ENCODE data around the gene NAGLU.
"Not testable (repeated sequence)": the region's sequence is repeated elsewhere in the genome, so short reads cannot be mapped to it uniquely, and the experiment has no call there.

The NAGLU gene

GRCh38 chr17:42541041-42541833 is 5.2 kb downstream of the NAGLU start:
- ChIA-PET POLR2A (no interaction called here), CTCF (interaction anchor here (1.2 to 1.5 kb wide), 2 partner anchors 13 to 27 kb away, joined by 3 to 4 read pairs; no protein-coding TSS in a partner anchor)
- H3K27ac ChIP-seq (ENCODE audit: insufficient read depth in 1 of 2, low read depth in 1 of 2, low read length in 2 of 2, poor library complexity in 1 of 2, severe bottlenecking in 2 of 2): no peak overlapping the region
- no peaks in the 10 kb centered on the region for H3K9me3 ChIP-seq (ENCODE audit: control extremely low read depth in 1 of 5, control insufficient read depth in 4 of 5, insufficient read depth in 2 of 5, low read depth in 1 of 5, low read length in 4 of 5)
- no peaks in the 10 kb centered on the region for H3K27me3 ChIP-seq (replicated peaks in 2 of 5; ENCODE audit: control insufficient read depth in 4 of 5, insufficient read depth in 5 of 5, low read length in 4 of 5)
- H3K36me3 ChIP-seq (ENCODE audit: control insufficient read depth in 4 of 4, insufficient read depth in 4 of 4, low read length in 3 of 4): peaks cover 0 to 59% (median 41%) of the 10 kb centered on the region in 4 experiments
- no peak for DNase-seq
- H3K4me3 ChIP-seq (ENCODE audit: control insufficient read depth in 1 of 7, extremely low read depth in 1 of 7, insufficient read depth in 4 of 7, low read depth in 2 of 7, low read length in 6 of 7): no peak overlapping the region
- WGBS (ENCODE audit: insufficient coverage): 91% methylated on average over 17 of the region's 17 CpGs
- peaks cover 0 to 15% (median 11%) of the 10 kb centered on the region in 4 experiments for H3K4me1 ChIP-seq (ENCODE audit: control extremely low read depth in 1 of 4, control insufficient read depth in 4 of 4, insufficient read depth in 4 of 4, low read length in 3 of 4)

DNA sequence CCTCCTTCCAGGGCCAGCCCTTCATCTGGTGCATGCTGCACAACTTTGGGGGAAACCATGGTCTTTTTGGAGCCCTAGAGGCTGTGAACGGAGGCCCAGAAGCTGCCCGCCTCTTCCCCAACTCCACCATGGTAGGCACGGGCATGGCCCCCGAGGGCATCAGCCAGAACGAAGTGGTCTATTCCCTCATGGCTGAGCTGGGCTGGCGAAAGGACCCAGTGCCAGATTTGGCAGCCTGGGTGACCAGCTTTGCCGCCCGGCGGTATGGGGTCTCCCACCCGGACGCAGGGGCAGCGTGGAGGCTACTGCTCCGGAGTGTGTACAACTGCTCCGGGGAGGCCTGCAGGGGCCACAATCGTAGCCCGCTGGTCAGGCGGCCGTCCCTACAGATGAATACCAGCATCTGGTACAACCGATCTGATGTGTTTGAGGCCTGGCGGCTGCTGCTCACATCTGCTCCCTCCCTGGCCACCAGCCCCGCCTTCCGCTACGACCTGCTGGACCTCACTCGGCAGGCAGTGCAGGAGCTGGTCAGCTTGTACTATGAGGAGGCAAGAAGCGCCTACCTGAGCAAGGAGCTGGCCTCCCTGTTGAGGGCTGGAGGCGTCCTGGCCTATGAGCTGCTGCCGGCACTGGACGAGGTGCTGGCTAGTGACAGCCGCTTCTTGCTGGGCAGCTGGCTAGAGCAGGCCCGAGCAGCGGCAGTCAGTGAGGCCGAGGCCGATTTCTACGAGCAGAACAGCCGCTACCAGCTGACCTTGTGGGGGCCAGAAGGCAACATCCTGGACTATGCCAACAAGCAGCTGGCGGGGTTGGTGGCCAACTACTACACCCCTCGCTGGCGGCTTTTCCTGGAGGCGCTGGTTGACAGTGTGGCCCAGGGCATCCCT is 7.4 kb downstream of the NAGLU start:
- Histone ChIP-seq H3K9me3 (ENCODE audit: control extremely low read depth in 1 of 5, control insufficient read depth in 4 of 5, insufficient read depth in 2 of 5, low read depth in 1 of 5, low read length in 4 of 5) (no peaks in the 10 kb centered on the region), H3K4me3 (ENCODE audit: control insufficient read depth in 1 of 7, extremely low read depth in 1 of 7, insufficient read depth in 4 of 7, low read depth in 2 of 7, low read length in 6 of 7) (no peak overlapping the region), H3K27ac (ENCODE audit: insufficient read depth in 1 of 2, low read depth in 1 of 2, low read length in 2 of 2, poor library complexity in 1 of 2, severe bottlenecking in 2 of 2) (no peak overlapping the region), H3K27me3 (replicated peaks in 2 of 5; ENCODE audit: control insufficient read depth in 4 of 5, insufficient read depth in 5 of 5, low read length in 4 of 5) (no peaks in the 10 kb centered on the region), H3K36me3 (ENCODE audit: control insufficient read depth in 4 of 4, insufficient read depth in 4 of 4, low read length in 3 of 4) (peaks cover 0 to 52% (median 41%) of the 10 kb centered on the region in 4 experiments), H3K4me1 (ENCODE audit: control extremely low read depth in 1 of 4, control insufficient read depth in 4 of 4, insufficient read depth in 4 of 4, low read length in 3 of 4) (peaks cover 0 to 5% (median 2%) of the 10 kb centered on the region in 4 experiments)
- WGBS (ENCODE audit: insufficient coverage): 97% methylated on average over 37 of the region's 39 CpGs
- CTCF ChIA-PET: interaction anchor here (1.0 kb wide), 1 partner anchor 16 kb away, joined by 3 read pairs; no protein-coding TSS in a partner anchor
- DNase-seq: no peak
- POLR2A ChIA-PET: no interaction called here

GRCh38 chr17:42544874-42545283 is 8.8 kb downstream of the NAGLU start:
- no peak for DNase-seq
- Histone ChIP-seq H3K9me3 (ENCODE audit: control extremely low read depth in 1 of 5, control insufficient read depth in 4 of 5, insufficient read depth in 2 of 5, low read depth in 1 of 5, low read length in 4 of 5) (no peaks in the 10 kb centered on the region), H3K27ac (ENCODE audit: insufficient read depth in 1 of 2, low read depth in 1 of 2, low read length in 2 of 2, poor library complexity in 1 of 2, severe bottlenecking in 2 of 2) (no peak overlapping the region), H3K4me3 (ENCODE audit: control insufficient read depth in 1 of 7, extremely low read depth in 1 of 7, insufficient read depth in 4 of 7, low read depth in 2 of 7, low read length in 6 of 7) (no peak overlapping the region), H3K36me3 (ENCODE audit: control insufficient read depth in 4 of 4, insufficient read depth in 4 of 4, low read length in 3 of 4) (peaks cover 0 to 39% (median 32%) of the 10 kb centered on the region in 4 experiments), H3K27me3 (replicated peaks in 2 of 5; ENCODE audit: control insufficient read depth in 4 of 5, insufficient read depth in 5 of 5, low read length in 4 of 5) (no peaks in the 10 kb centered on the region), H3K4me1 (ENCODE audit: control extremely low read depth in 1 of 4, control insufficient read depth in 4 of 4, insufficient read depth in 4 of 4, low read length in 3 of 4) (peaks cover 0 to 9% (median 5%) of the 10 kb centered on the region in 4 experiments)
- 79% methylated on average over 6 of the region's 8 CpGs for WGBS (ENCODE audit: insufficient coverage)
- POLR2A ChIA-PET: no interaction called here
- CTCF ChIA-PET: interaction anchor here (1.0 kb wide), 1 partner anchor 9 kb away, joined by 3 read pairs; no protein-coding TSS in a partner anchor

- H3K27me3 ChIP-seq (replicated peaks in 2 of 5; ENCODE audit: control insufficient read depth in 4 of 5, insufficient read depth in 5 of 5, low read length in 4 of 5); CTCF ChIA-PET; POLR2A ChIA-PET; H3K9me3 ChIP-seq (ENCODE audit: control extremely low read depth in 1 of 5, control insufficient read depth in 4 of 5, insufficient read depth in 2 of 5, low read depth in 1 of 5, low read length in 4 of 5); H3K4me1 ChIP-seq (ENCODE audit: control extremely low read depth in 1 of 4, control insufficient read depth in 4 of 4, insufficient read depth in 4 of 4, low read length in 3 of 4); H3K4me3 ChIP-seq (ENCODE audit: control insufficient read depth in 1 of 7, extremely low read depth in 1 of 7, insufficient read depth in 4 of 7, low read depth in 2 of 7, low read length in 6 of 7); DNase-seq; H3K27ac ChIP-seq (ENCODE audit: insufficient read depth in 1 of 2, low read depth in 1 of 2, low read length in 2 of 2, poor library complexity in 1 of 2, severe bottlenecking in 2 of 2): not testable (repeated sequence)
- WGBS (ENCODE audit: insufficient coverage): 100% methylated on average over 1 of the region's 9 CpGs
- peaks cover 0 to 35% (median 28%) of the 10 kb centered on the region in 4 experiments for H3K36me3 ChIP-seq (ENCODE audit: control insufficient read depth in 4 of 4, insufficient read depth in 4 of 4, low read length in 3 of 4)
Observed at GRCh38 chr17:42545755-42546505, 9.9 kb downstream of the NAGLU start.

GRCh38 chr17:42547001-42547461 is 11.0 kb downstream of the NAGLU start:
- Histone ChIP-seq H3K4me3 (ENCODE audit: control insufficient read depth in 1 of 7, extremely low read depth in 1 of 7, insufficient read depth in 4 of 7, low read depth in 2 of 7, low read length in 6 of 7) (no peak overlapping the region), H3K27me3 (replicated peaks in 2 of 5; ENCODE audit: control insufficient read depth in 4 of 5, insufficient read depth in 5 of 5, low read length in 4 of 5) (no peaks in the 10 kb centered on the region), H3K9me3 (ENCODE audit: control extremely low read depth in 1 of 5, control insufficient read depth in 4 of 5, insufficient read depth in 2 of 5, low read depth in 1 of 5, low read length in 4 of 5) (no peaks in the 10 kb centered on the region), H3K36me3 (ENCODE audit: control insufficient read depth in 4 of 4, insufficient read depth in 4 of 4, low read length in 3 of 4) (peaks cover 0 to 27% (median 20%) of the 10 kb centered on the region in 4 experiments), H3K4me1 (ENCODE audit: control extremely low read depth in 1 of 4, control insufficient read depth in 4 of 4, insufficient read depth in 4 of 4, low read length in 3 of 4) (peaks cover 0 to 9% (median 5%) of the 10 kb centered on the region in 4 experiments), H3K27ac (ENCODE audit: insufficient read depth in 1 of 2, low read depth in 1 of 2, low read length in 2 of 2, poor library complexity in 1 of 2, severe bottlenecking in 2 of 2) (no peak overlapping the region)
- CTCF ChIA-PET: interaction anchor here (2.8 kb wide), 1 partner anchor 31 kb away, joined by 7 read pairs; no protein-coding TSS in a partner anchor
- 97% methylated on average over 12 of the region's 23 CpGs for WGBS (ENCODE audit: insufficient coverage)
- DNase-seq: no peak
- POLR2A ChIA-PET: no interaction called here

DNA sequence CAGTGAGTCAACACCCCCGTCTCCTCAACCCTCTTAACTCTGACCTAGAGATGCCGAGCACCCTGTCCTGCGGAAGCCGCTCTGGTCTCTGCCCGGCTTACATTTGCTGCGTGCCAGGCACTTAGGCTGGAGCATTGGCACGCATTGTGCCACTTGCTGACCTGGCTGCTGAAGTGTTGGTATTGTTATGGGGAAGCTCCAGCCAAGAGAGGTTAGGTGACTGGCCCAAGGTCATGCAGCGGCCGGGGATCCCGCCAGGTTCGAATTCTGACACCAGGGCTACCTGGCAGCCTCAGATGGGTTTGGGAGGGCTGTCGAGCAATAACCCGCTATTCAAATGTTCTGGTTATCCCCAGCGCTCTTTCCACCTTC is 11.6 kb downstream of the NAGLU start:
- no peaks in the 10 kb centered on the region for H3K9me3 ChIP-seq (ENCODE audit: control extremely low read depth in 1 of 5, control insufficient read depth in 4 of 5, insufficient read depth in 2 of 5, low read depth in 1 of 5, low read length in 4 of 5)
- 95% methylated on average over 14 of the region's 14 CpGs for WGBS (ENCODE audit: insufficient coverage)
- DNase-seq: no peak
- peaks cover 0 to 21% (median 15%) of the 10 kb centered on the region in 4 experiments for H3K36me3 ChIP-seq (ENCODE audit: control insufficient read depth in 4 of 4, insufficient read depth in 4 of 4, low read length in 3 of 4)
- POLR2A ChIA-PET: no interaction called here
- CTCF ChIA-PET: interaction anchor here (1.1 to 2.8 kb wide), 4 partner anchors 11 to 31 kb away, joined by 3 to 11 read pairs (median 6); partner anchors contain the start of gene NAGLU
- H3K4me3 ChIP-seq (ENCODE audit: control insufficient read depth in 1 of 7, extremely low read depth in 1 of 7, insufficient read depth in 4 of 7, low read depth in 2 of 7, low read length in 6 of 7): no peak overlapping the region
- H3K27me3 ChIP-seq (replicated peaks in 2 of 5; ENCODE audit: control insufficient read depth in 4 of 5, insufficient read depth in 5 of 5, low read length in 4 of 5): no peaks in the 10 kb centered on the region
- peaks cover 0 to 9% (median 5%) of the 10 kb centered on the region in 4 experiments for H3K4me1 ChIP-seq (ENCODE audit: control extremely low read depth in 1 of 4, control insufficient read depth in 4 of 4, insufficient read depth in 4 of 4, low read length in 3 of 4)
- H3K27ac ChIP-seq (ENCODE audit: insufficient read depth in 1 of 2, low read depth in 1 of 2, low read length in 2 of 2, poor library complexity in 1 of 2, severe bottlenecking in 2 of 2): no peak overlapping the region

Data from common myeloid progenitor, CD34-positive (primary cell).